ENCODE data around the gene PLA2G12A.

The PLA2G12A gene

GRCh38 chr4:109729117-109729717 is 653 bp downstream of the PLA2G12A start:
- peak overlapping the region; percentile 62 for H3K27ac ChIP-seq (ENCODE audit: low read length)
- ATAC-seq (ENCODE audit: insufficient read depth, low read depth) (no peak), DNase-seq (no peak)

DNA sequence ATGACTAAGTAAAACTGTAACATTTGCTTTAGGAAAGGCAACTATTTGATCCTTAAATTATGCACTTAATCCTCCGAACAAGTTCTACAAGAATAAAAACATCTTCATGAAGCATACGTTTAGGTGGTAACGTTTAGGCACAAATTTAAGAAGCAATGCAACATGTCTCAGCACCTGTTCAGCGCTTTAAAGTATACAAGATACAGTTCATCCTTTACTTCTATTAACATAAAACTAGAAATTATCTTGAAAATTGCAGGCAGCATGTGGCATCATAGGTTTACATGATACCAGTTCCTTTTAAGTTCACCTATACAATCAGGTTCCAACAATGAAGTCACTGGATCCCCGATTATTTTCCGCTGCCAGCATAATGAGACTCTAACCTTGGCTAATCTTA is 1.5 kb downstream of the PLA2G12A start:
- H3K4me2 ChIP-seq (ENCODE audit: insufficient read depth, low read length) = peak overlapping the region; percentile 99
- no peak overlapping the region for H2AFZ ChIP-seq (ENCODE audit: low read depth, low read length)
- H3K27me3 ChIP-seq (ENCODE audit: insufficient read depth, low read length, poor library complexity) = no peaks in the 10 kb centered on the region
- peak overlapping the region in 1 of 2 experiments; percentile 98; a peak in 2 of 4 replicates for H3K4me3 ChIP-seq (ENCODE audit: low read depth in 1 of 2, low read length in 2 of 2)
- DNase-seq = no peak
- no peaks in the 10 kb centered on the region for H3K9me3 ChIP-seq (ENCODE audit: insufficient read depth, low read length, severe bottlenecking)
- no peak for ATAC-seq (ENCODE audit: insufficient read depth, low read depth)
- peaks cover 26% of the 10 kb centered on the region for H3K4me1 ChIP-seq (ENCODE audit: insufficient read depth, low read length)
- H4K20me1 ChIP-seq (ENCODE audit: insufficient read depth, low read length) = no peaks in the 10 kb centered on the region
- H3K27ac ChIP-seq (ENCODE audit: low read length) = no peak overlapping the region
- 0 out of 2 replicates have a peak overlapping the region, but pooled peaks have one; percentile 74 for H3K9ac ChIP-seq (ENCODE audit: low read depth, low read length)
- no peaks in the 10 kb centered on the region; the same call in 1 of the 2 replicates for H3K79me2 ChIP-seq (ENCODE audit: insufficient read depth, low read length)
- TF ChIP-seq EZH2 (IDR thresholded peaks at IDR 0.05; ENCODE audit: borderline replicate concordance, low read depth, low read length, severe bottlenecking) = no peak
- TF ChIP-seq CTCF (IDR thresholded peaks at IDR 0.05; ENCODE audit: borderline replicate concordance, extremely low read depth, low read length, poor library complexity, severe bottlenecking) = no peak
- H3K36me3 ChIP-seq (ENCODE audit: insufficient read depth, low read length) = no peaks in the 10 kb centered on the region

More at GRCh38 chr4:109729117-109729717, 653 bp downstream of the PLA2G12A start:
- peak overlapping the region; percentile 97 for H2AFZ ChIP-seq (ENCODE audit: low read depth, low read length)
- H3K79me2 ChIP-seq (ENCODE audit: insufficient read depth, low read length) = no peaks in the 10 kb centered on the region; the same call in 1 of the 2 replicates
- H3K9ac ChIP-seq (ENCODE audit: low read depth, low read length) = peak overlapping the region; percentile 74
- no peaks in the 10 kb centered on the region for H4K20me1 ChIP-seq (ENCODE audit: insufficient read depth, low read length)
- peak overlapping the region; percentile 99 for H3K4me2 ChIP-seq (ENCODE audit: insufficient read depth, low read length)
- H3K4me3 ChIP-seq (ENCODE audit: low read depth in 1 of 2, low read length in 2 of 2) = peak overlapping the region; percentile 82 to 98
- no peaks in the 10 kb centered on the region for H3K27me3 ChIP-seq (ENCODE audit: insufficient read depth, low read length, poor library complexity)
- peaks cover 26% of the 10 kb centered on the region for H3K4me1 ChIP-seq (ENCODE audit: insufficient read depth, low read length)
- no peaks in the 10 kb centered on the region for H3K9me3 ChIP-seq (ENCODE audit: insufficient read depth, low read length, severe bottlenecking)
- no peaks in the 10 kb centered on the region for H3K36me3 ChIP-seq (ENCODE audit: insufficient read depth, low read length)
- TF ChIP-seq CTCF (IDR thresholded peaks at IDR 0.05; ENCODE audit: borderline replicate concordance, extremely low read depth, low read length, poor library complexity, severe bottlenecking) (no peak), EZH2 (IDR thresholded peaks at IDR 0.05; ENCODE audit: borderline replicate concordance, low read depth, low read length, severe bottlenecking) (no peak)

DNA sequence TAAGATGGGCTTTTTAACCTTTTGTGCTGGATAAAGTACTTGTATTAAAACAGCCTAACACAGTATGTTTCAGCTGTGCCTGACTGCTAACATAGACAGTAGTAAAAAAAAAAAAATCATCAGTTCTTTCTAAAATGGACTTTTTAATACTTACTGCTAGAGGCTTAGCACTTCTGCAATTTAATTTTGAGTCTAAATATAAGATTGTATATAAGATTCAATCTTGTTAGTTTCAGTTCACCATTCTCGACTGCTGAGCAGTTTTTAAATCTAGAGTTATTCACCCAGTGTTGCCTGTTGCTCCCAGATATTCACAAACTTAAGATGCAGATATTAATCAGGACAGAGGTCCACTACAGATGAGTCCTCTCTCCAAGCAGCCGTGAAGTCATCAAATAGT is 6.8 kb downstream of the PLA2G12A start:
- Histone ChIP-seq H3K9ac (ENCODE audit: low read depth, low read length) (no peak overlapping the region), H2AFZ (ENCODE audit: low read depth, low read length) (no peak overlapping the region), H3K36me3 (ENCODE audit: insufficient read depth, low read length) (no peaks in the 10 kb centered on the region), H3K4me3 (ENCODE audit: low read depth in 1 of 2, low read length in 2 of 2) (no peak overlapping the region), H3K27ac (ENCODE audit: low read length) (no peak overlapping the region), H3K79me2 (ENCODE audit: insufficient read depth, low read length) (no peaks in the 10 kb centered on the region), H3K27me3 (ENCODE audit: insufficient read depth, low read length, poor library complexity) (no peaks in the 10 kb centered on the region), H3K4me2 (ENCODE audit: insufficient read depth, low read length) (no peak overlapping the region), H3K4me1 (ENCODE audit: insufficient read depth, low read length) (peaks cover 4% of the 10 kb centered on the region), H3K9me3 (ENCODE audit: insufficient read depth, low read length, severe bottlenecking) (no peaks in the 10 kb centered on the region), H4K20me1 (ENCODE audit: insufficient read depth, low read length) (no peaks in the 10 kb centered on the region)
- DNase-seq = no peak
- no peak for ATAC-seq (ENCODE audit: insufficient read depth, low read depth)
- TF ChIP-seq EZH2 (IDR thresholded peaks at IDR 0.05; ENCODE audit: borderline replicate concordance, low read depth, low read length, severe bottlenecking) (no peak), CTCF (IDR thresholded peaks at IDR 0.05; ENCODE audit: borderline replicate concordance, extremely low read depth, low read length, poor library complexity, severe bottlenecking) (no peak)
